Activated B cell treated with CpG ODN at 0.5 μM for 24 hours (primary cell): ENCODE measurements around the gene SRP54. TPM values are rescaled to one million over a fixed set of nuclear protein-coding genes. Genes with fewer than 3 reads are reported as not detected.

Source experiments
- ATAC-seq: fragments of 200-7000 bp; cut with Tn5 transposase; one replicate; pipeline ENCODE4 v1.10.0; 2021; ENCODE audit warnings: low read depth, mild to moderate bottlenecking, moderate library complexity
- CTCF ChIA-PET: fragments of 350-600 bp; sonication (Branson Sonifier 250); formaldehyde crosslinking; loops from one replicate; lab custom pipeline; 2021; ENCODE audit warnings: antibody characterized with exemption; lab: Charles Lee
- POLR2A ChIA-PET: fragments of 350-600 bp; sonication (Branson Sonifier 250); formaldehyde crosslinking; loops from one replicate; lab custom pipeline; 2021; ENCODE audit warnings: antibody characterized with exemption; lab: Charles Lee
- DNase-seq: peaks from one replicate; pipeline ENCODE4 v3.0.0; 2022
- H3K27ac Mint-ChIP-seq: one replicate; pipeline ENCODE4 v1.8.0; 2020; ENCODE audit warnings: mixed read lengths
- H3K27me3 Mint-ChIP-seq: one replicate; pipeline ENCODE4 v1.8.0; 2021; ENCODE audit warnings: mixed read lengths
- H3K36me3 Mint-ChIP-seq: one replicate; pipeline ENCODE4 v1.8.0; 2021; ENCODE audit warnings: low read depth, mixed read lengths
- H3K4me1 Mint-ChIP-seq: one replicate; pipeline ENCODE4 v1.8.0; 2021; ENCODE audit warnings: mixed read lengths
- H3K4me3 Mint-ChIP-seq: one replicate; pipeline ENCODE4 v1.8.0; 2020; ENCODE audit warnings: mild to moderate bottlenecking, mixed read lengths
- H3K9me3 Mint-ChIP-seq: one replicate; pipeline ENCODE4 v1.8.0; 2020; ENCODE audit warnings: mixed read lengths
- intact Hi-C: fragments of 100-400 bp; cut with micrococcal nuclease; formaldehyde crosslinking; loops from one replicate; pipeline ENCODE4 v1.15.1; 2024
- total RNA-seq: library from RNA; stranded (reverse); gene quantifications from 2 replicates; pipeline ENCODE4 v1.2.3, GENCODE V29; 2022
- TF ChIP-seq, protein P1 (sequence below): fragments of 200-600 bp; IDR thresholded peaks from one replicate; pipeline ENCODE4 v1.8.0; 2022; ENCODE audit warnings: antibody characterized with exemption, mild to moderate bottlenecking

SRP54 gene
- total RNA-seq, 1 donor from 2014 or later: 54.7 TPM

DNA sequence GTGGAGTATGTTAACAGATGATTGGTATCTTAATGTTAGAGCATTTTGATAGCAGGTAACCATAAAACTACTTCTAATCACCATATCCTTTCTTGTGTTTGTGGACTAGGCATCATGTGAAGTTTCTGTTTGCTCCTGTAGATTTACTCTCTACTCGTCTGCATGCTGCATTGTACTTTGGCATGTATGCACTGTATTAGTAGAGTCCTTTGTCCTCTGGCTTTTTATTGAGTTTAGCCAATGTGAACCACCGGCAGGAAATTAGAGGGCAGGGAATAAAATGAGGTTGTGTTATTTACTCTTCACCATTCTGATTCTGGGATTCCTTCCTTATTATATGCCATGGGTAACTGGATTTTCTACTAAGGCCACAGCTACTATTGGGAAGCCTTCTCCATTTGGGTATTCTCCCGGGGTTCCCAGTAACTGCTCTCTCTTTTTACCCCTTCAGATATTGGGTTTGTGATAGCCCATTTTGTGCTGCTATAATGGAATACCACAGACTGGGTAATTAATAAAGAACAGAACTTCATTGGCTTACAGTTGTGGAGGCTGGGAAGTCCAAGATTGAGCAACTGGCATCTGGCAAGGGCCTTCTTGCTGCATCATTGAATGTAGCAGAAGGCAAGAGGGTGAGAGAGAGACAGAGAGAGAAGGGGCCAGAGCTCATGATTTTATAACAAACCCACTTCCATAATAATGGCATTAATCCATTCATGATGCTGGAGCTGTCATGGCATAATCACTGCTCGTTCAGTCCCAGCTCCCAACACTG, 85.6 kb downstream of the SRP54 start:
- Mint-ChIP-seq H3K27me3 (no peaks in the 10 kb centered on the region), H3K36me3 (peaks cover 42% of the 10 kb centered on the region), H3K4me1 (no peaks in the 10 kb centered on the region), H3K27ac (no peak overlapping the region), H3K9me3 (no peaks in the 10 kb centered on the region), H3K4me3 (no peak overlapping the region)
- intact Hi-C loops: no loop called here
- DNase-seq (no peak), ATAC-seq (no peak)
- POLR2A ChIA-PET: interaction anchor here (0.6 kb wide), 1 partner anchor 191 kb away, joined by 8 read pairs; no protein-coding TSS in a partner anchor
- TF ChIP-seq, protein P1, sequence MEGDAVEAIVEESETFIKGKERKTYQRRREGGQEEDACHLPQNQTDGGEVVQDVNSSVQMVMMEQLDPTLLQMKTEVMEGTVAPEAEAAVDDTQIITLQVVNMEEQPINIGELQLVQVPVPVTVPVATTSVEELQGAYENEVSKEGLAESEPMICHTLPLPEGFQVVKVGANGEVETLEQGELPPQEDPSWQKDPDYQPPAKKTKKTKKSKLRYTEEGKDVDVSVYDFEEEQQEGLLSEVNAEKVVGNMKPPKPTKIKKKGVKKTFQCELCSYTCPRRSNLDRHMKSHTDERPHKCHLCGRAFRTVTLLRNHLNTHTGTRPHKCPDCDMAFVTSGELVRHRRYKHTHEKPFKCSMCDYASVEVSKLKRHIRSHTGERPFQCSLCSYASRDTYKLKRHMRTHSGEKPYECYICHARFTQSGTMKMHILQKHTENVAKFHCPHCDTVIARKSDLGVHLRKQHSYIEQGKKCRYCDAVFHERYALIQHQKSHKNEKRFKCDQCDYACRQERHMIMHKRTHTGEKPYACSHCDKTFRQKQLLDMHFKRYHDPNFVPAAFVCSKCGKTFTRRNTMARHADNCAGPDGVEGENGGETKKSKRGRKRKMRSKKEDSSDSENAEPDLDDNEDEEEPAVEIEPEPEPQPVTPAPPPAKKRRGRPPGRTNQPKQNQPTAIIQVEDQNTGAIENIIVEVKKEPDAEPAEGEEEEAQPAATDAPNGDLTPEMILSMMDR: no peak
- CTCF ChIA-PET: no interaction called here

- Mint-ChIP-seq H3K36me3 (peaks cover 53% of the 10 kb centered on the region), H3K4me1 (no peaks in the 10 kb centered on the region), H3K27me3 (no peaks in the 10 kb centered on the region), H3K27ac (no peak overlapping the region), H3K4me3 (no peak overlapping the region), H3K9me3 (no peaks in the 10 kb centered on the region)
- POLR2A ChIA-PET: no interaction called here
- intact Hi-C loops: no loop called here
- ATAC-seq (no peak), DNase-seq (no peak)
- TF ChIP-seq, protein P1: no peak
- CTCF ChIA-PET: no interaction called here
These were observed 89.4 kb downstream of the SRP54 start for GRCh38 chr14:35072226-35072625.

- Mint-ChIP-seq H3K4me1 (no peaks in the 10 kb centered on the region), H3K4me3 (no peak overlapping the region), H3K9me3 (no peaks in the 10 kb centered on the region), H3K27me3 (no peaks in the 10 kb centered on the region), H3K36me3 (peaks cover 49% of the 10 kb centered on the region), H3K27ac (no peak overlapping the region)
- ATAC-seq (no peak), DNase-seq (no peak)
- TF ChIP-seq, protein P1: no peak
- ChIA-PET POLR2A (interaction anchor here (1.0 kb wide), 1 partner anchor 27 kb away, joined by 3 read pairs; the partner anchor contains the start of gene FAM177A1), CTCF (no interaction called here)
- intact Hi-C loops: no loop called here
These were observed 90.7 kb downstream of the SRP54 start for GRCh38 chr14:35073486-35073885.

DNA sequence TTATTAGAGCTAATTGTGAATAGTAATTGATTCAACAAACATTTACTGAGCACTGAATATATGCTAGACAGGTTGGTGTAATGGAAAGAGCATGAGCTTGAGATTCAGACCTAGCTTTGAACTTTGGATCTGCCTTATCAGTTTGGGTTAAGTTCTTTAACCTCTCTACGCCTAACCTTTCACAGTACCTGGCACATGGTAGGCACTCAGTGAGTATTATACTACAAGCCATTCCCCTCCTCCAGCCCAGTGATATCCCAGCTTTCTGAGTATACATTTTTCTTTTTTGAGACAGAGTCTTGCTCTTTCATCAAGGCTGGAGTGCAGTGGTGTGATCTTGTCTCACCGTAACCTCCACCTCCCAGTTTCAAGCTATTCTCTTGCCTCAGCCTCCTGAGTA, 95.3 kb downstream of the SRP54 start:
- intact Hi-C loops: no loop called here
- no peak for ATAC-seq
- TF ChIP-seq, protein P1: no peak
- ChIA-PET POLR2A (interaction anchor here (0.7 kb wide), 1 partner anchor 44 kb away, joined by 3 read pairs; the partner anchor contains the start of gene PPP2R3C), CTCF (no interaction called here)
- Mint-ChIP-seq H3K4me1 (no peaks in the 10 kb centered on the region), H3K36me3 (peaks cover 53% of the 10 kb centered on the region), H3K9me3 (no peaks in the 10 kb centered on the region), H3K27me3 (no peaks in the 10 kb centered on the region), H3K4me3 (no peak overlapping the region), H3K27ac (no peak overlapping the region)
- no peak for DNase-seq

Other genes with a start within 250 kb of the SRP54 start
- 45.3 and 55.9 TPM in 2 replicates for gene BAZ1A, start 107.6 kb upstream of the SRP54 start, total RNA-seq
- 23.5 and 27.4 TPM in 2 replicates for gene FAM177A1, start 63.3 kb downstream of the SRP54 start, total RNA-seq
- 46.0 and 48.9 TPM in 2 replicates for gene PPP2R3C, start 139.0 kb downstream of the SRP54 start, total RNA-seq
- 22.8 and 25.6 TPM in 2 replicates for gene PRORP, start 139.6 kb downstream of the SRP54 start, total RNA-seq